Osteoblast (primary cell): ENCODE measurements around the gene ADAMTS14. TPM values are rescaled to one million over a fixed set of nuclear protein-coding genes. Genes with fewer than 3 reads are reported as not detected.

Experiments
- DNase-seq: peaks from one replicate; pipeline ENCODE4 v3.0.0; 2011; ENCODE audit warnings: low spot score, mixed read lengths; ENCODE audit not compliant: insufficient read length; ENCODE audit errors: missing footprints
- H2AFZ ChIP-seq: 2 replicates; pipeline ENCODE4 v1.6.0; 2011; ENCODE audit warnings: mild to moderate bottlenecking, low read length
- H3K27ac ChIP-seq: 2 replicates; pipeline ENCODE4 v1.5.1; 2011; ENCODE audit warnings: mild to moderate bottlenecking, low read depth, low read length, moderate library complexity
- H3K27me3 ChIP-seq: 2 replicates; pipeline ENCODE4 v1.6.0; 2012; ENCODE audit warnings: mild to moderate bottlenecking, control low read depth, inconsistent platforms, low read length, moderate library complexity; ENCODE audit not compliant: insufficient read depth
- H3K36me3 ChIP-seq: 2 replicates; pipeline ENCODE4 v1.5.1; 2011; ENCODE audit warnings: mild to moderate bottlenecking, low read length, control low read depth, moderate library complexity; ENCODE audit not compliant: insufficient read depth
- H3K4me1 ChIP-seq: 2 replicates; pipeline ENCODE4 v1.5.1; 2011; ENCODE audit warnings: mild to moderate bottlenecking, low read length, control low read depth, moderate library complexity; ENCODE audit not compliant: insufficient read depth
- H3K4me2 ChIP-seq: 2 replicates; pipeline ENCODE4 v1.6.0; 2011; ENCODE audit warnings: mild to moderate bottlenecking, low read length; ENCODE audit not compliant: insufficient read depth
- H3K4me3 ChIP-seq: fragments of 200-600 bp; sonication (generic); 3 replicates; pipeline ENCODE4 v1.5.1; 2012; ENCODE audit warnings: mild to moderate bottlenecking, low read length, inconsistent platforms; ENCODE audit not compliant: insufficient read depth
- H3K79me2 ChIP-seq: 2 replicates; pipeline ENCODE4 v1.6.0; 2012; ENCODE audit warnings: mild to moderate bottlenecking, low read length, control low read depth, inconsistent platforms; ENCODE audit not compliant: insufficient read depth
- H3K9me3 ChIP-seq: 2 replicates; pipeline ENCODE4 v1.5.1; 2011; ENCODE audit warnings: low read depth, low read length, control low read depth
- H4K20me1 ChIP-seq: 2 replicates; pipeline ENCODE4 v1.6.0; 2012; ENCODE audit warnings: mild to moderate bottlenecking, low read length, control low read depth; ENCODE audit not compliant: insufficient read depth
- total RNA-seq: library from RNA; depleted of rRNA; stranded (reverse); fragments of >200 nt; gene quantifications from 2 replicates; pipeline ENCODE4 v1.2.3, GENCODE V29; 2012
- TF ChIP-seq, protein P1 (sequence below): IDR thresholded peaks from 2 replicates; pipeline ENCODE4 v1.5.1; 2011; ENCODE audit warnings: mild to moderate bottlenecking, low read depth, low read length, moderate library complexity; ENCODE audit errors: extremely low read depth

ADAMTS14 gene
- total RNA-seq, 1 donor = 2.9 TPM

DNA sequence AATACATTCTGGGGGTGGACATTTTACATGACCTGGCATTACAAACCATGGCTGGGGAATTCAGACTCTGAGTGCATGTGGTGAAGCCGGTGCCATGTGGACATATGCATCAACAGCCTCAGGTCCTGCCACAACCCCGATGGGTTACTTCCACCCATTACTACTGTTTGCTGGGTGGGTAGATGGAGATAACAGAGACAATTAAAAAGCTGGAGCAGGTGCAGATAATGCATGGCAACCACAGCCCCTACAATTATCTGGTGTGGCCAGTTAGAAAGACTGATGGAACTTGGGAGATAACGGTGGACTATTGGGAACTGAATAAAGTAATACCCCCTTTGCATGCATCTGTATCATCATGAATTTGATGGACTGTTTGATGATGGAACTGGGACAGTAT is 21.6 kb upstream of the ADAMTS14 start:
- H2AFZ ChIP-seq = no peak overlapping the region
- TF ChIP-seq, protein P1, sequence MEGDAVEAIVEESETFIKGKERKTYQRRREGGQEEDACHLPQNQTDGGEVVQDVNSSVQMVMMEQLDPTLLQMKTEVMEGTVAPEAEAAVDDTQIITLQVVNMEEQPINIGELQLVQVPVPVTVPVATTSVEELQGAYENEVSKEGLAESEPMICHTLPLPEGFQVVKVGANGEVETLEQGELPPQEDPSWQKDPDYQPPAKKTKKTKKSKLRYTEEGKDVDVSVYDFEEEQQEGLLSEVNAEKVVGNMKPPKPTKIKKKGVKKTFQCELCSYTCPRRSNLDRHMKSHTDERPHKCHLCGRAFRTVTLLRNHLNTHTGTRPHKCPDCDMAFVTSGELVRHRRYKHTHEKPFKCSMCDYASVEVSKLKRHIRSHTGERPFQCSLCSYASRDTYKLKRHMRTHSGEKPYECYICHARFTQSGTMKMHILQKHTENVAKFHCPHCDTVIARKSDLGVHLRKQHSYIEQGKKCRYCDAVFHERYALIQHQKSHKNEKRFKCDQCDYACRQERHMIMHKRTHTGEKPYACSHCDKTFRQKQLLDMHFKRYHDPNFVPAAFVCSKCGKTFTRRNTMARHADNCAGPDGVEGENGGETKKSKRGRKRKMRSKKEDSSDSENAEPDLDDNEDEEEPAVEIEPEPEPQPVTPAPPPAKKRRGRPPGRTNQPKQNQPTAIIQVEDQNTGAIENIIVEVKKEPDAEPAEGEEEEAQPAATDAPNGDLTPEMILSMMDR = no peak
- DNase-seq = no peak
- peaks cover 2% of the 10 kb centered on the region for H3K9me3 ChIP-seq
- no peaks in the 10 kb centered on the region for H4K20me1 ChIP-seq
- no peak overlapping the region for H3K27ac ChIP-seq
- H3K79me2 ChIP-seq = no peaks in the 10 kb centered on the region
- no peak overlapping the region for H3K4me2 ChIP-seq
- H3K4me3 ChIP-seq = no peak overlapping the region
- no peaks in the 10 kb centered on the region for H3K36me3 ChIP-seq
- H3K4me1 ChIP-seq = peaks cover 20% of the 10 kb centered on the region
- peaks cover 3% of the 10 kb centered on the region for H3K27me3 ChIP-seq

DNA sequence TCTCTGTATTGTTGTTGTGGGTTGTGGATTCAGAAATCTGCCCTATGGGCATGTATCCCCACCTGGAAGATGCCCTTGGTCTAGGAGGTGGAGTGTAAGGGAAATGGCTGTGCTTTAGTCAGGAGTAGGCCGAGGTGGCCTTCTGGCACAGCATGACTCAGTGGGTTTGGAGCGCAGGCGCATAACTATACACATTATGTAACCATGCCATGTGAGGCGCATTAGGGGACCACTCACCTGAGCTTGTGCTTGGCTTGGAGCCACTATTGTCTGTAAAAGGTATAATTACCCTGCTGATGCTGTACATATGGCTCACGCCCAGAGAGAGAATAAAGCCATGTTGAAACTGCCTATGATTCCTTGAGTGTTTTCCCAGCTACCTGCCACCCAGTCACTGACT is 20.6 kb upstream of the ADAMTS14 start:
- H3K4me3 ChIP-seq = no peak overlapping the region
- H3K27me3 ChIP-seq = peaks cover under 1% of the 10 kb centered on the region
- H3K79me2 ChIP-seq = no peaks in the 10 kb centered on the region
- no peak overlapping the region for H3K4me2 ChIP-seq
- no peaks in the 10 kb centered on the region for H4K20me1 ChIP-seq
- H2AFZ ChIP-seq = no peak overlapping the region
- peaks cover 27% of the 10 kb centered on the region for H3K4me1 ChIP-seq
- TF ChIP-seq, protein P1 = no peak
- H3K36me3 ChIP-seq = no peaks in the 10 kb centered on the region
- H3K9me3 ChIP-seq = peaks cover 2% of the 10 kb centered on the region
- no peak for DNase-seq
- no peak overlapping the region for H3K27ac ChIP-seq

DNA sequence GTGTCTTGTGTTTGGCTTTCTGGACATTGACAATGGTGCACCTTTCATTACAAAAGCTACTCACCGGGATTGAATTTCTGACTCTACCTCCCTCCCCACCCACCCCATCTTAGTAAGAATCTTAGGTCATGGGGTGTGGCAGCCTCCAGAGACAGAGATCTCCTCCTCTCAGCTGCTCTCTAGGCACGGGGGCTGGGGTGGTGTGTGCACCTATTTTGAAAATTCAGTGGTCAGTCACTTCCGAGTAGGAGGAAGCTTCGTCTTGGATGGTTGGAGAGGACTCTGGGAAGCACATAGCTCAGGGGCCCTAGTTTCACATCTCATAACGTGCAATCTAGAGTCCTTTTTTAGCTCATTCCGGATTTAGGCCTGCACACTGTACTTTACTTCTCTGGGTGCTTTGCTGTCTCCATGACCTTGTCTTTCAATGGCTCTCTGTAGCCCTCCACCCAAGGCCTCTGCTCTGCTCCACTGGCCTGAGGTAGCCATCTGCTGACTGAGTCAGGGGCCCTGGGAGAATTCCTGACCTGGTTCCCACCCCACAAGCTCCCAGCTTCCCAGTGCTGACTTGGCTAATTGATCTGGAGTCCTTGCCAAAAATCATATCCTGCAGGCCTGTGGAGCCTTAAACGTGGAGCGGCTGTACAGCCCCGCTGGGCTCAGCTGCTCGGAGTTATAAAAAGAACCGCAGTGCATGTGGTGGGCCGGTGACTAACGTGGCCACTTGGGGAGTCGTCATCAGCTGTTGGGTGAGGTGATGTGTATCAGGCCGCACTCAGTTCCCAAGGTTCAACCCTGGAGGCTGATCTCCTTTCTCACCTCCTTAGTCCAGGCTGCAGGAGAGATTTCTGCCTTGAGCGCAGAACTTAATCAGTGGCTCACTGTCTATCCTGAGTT is 19.3 kb upstream of the ADAMTS14 start:
- H3K9me3 ChIP-seq = peaks cover 2% of the 10 kb centered on the region
- H2AFZ ChIP-seq = no peak overlapping the region
- H3K27me3 ChIP-seq = no peaks in the 10 kb centered on the region
- no peak overlapping the region for H3K4me3 ChIP-seq
- H3K4me2 ChIP-seq = peak overlapping the region; percentile 43
- peak; percentile 94 for DNase-seq
- peaks cover 39% of the 10 kb centered on the region for H3K4me1 ChIP-seq
- H3K27ac ChIP-seq = peak overlapping the region; percentile 99
- TF ChIP-seq, protein P1 = peak; percentile 10
- no peaks in the 10 kb centered on the region for H3K79me2 ChIP-seq
- H4K20me1 ChIP-seq = no peaks in the 10 kb centered on the region
- no peaks in the 10 kb centered on the region for H3K36me3 ChIP-seq

GRCh38 chr10:70655316-70655715 is 17.0 kb upstream of the ADAMTS14 start:
- Histone ChIP-seq H3K4me1 (peaks cover 32% of the 10 kb centered on the region), H3K36me3 (no peaks in the 10 kb centered on the region), H4K20me1 (no peaks in the 10 kb centered on the region), H2AFZ (no peak overlapping the region), H3K27ac (peak overlapping the region; percentile 99), H3K4me2 (no peak overlapping the region), H3K79me2 (no peaks in the 10 kb centered on the region), H3K4me3 (no peak overlapping the region), H3K9me3 (no peaks in the 10 kb centered on the region), H3K27me3 (no peaks in the 10 kb centered on the region)
- no peak for DNase-seq
- TF ChIP-seq, protein P1 = no peak
